COLO668 (cell line): ENCODE results near the gene CDC42BPA.

Source experiments
- DNase-seq: peaks from one replicate; lab custom pipeline; 2025; ENCODE audit not compliant: unreplicated experiment; lab: John Stamatoyannopoulos, UW

CDC42BPA gene

GRCh38 chr1:227071895-227072587 is 246.3 kb downstream of the CDC42BPA start:
- DNase-seq = no peak

DNA sequence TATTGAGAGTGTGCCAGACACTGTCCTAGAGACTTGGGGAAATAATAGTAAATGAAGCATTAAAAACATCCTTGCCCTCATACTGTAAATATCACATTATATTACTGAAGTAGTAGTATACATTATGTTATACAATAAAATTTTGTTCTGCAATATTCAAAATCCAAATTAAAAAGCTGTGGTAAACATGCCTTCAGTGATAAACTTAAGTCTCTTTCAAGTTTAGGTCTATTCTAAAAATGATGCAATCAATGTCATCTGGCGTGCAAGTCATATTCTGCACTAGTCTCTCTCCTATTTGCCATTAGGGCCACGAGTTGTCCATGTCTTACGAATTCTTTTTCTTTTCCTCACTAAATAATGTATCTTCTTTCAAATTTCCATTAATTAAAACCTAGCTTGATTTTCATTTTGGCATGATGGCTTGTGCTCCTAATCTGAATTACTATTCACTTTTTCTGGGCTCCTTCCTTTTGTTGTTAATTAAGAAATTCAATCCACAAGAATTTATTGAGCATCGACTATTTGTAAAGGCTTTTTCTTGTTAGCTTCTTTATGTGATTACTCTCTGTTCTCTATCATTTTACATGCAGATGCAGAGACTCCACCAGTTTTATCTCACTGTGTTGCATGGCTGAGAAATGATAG is 247.5 kb downstream of the CDC42BPA start:
- no peak for DNase-seq

- DNase-seq = no peak
Observed at GRCh38 chr1:227069490-227069889, 248.8 kb downstream of the CDC42BPA start.

DNA sequence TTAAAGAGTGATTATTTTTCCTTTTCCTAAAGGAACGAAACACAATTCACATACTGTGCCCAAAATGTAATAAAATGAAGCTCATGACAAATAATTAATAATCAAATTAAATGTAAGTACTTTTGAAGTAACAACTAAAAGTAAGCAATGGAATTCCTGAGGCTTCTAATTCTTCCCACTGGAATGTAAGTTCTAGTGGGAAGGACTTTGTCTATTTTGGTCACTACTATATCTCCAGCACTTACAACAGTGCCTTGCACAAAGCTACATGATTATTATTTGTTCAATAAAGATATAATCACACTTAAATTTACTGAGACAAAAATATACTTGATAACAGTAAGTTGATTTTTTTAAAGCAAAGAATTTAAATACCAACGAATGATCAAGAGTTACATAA is 249.4 kb downstream of the CDC42BPA start:
- DNase-seq = no peak

GRCh38 chr1:227066999-227067398 is 251.3 kb downstream of the CDC42BPA start:
- DNase-seq = no peak

- no peak for DNase-seq
Observed at GRCh38 chr1:227065311-227065710, 253.0 kb downstream of the CDC42BPA start.

- no peak for DNase-seq
Observed at GRCh38 chr1:227062306-227062705, 256.0 kb downstream of the CDC42BPA start.

GRCh38 chr1:227059076-227059475 is 259.2 kb downstream of the CDC42BPA start:
- DNase-seq = no peak

DNA sequence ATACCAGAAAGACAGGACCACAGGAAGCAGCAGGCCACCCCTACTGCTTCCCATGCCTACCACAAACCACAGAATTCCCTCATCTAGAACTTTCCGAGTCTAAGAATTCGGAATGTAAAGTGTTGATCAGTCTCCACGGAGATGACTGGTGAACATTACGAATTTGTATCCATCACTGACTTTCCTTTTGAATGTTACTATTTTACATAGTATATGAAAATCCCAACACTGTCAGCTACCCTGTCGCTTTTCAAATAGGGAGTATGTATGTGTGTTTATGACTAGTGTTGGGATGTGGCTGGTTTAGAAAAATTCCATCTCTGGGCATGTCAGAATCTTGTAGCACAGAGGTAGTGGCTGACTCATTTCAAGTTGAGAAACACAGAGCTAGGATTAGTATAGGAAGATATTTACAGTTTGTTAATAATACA is 260.0 kb downstream of the CDC42BPA start:
- no peak for DNase-seq

DNA sequence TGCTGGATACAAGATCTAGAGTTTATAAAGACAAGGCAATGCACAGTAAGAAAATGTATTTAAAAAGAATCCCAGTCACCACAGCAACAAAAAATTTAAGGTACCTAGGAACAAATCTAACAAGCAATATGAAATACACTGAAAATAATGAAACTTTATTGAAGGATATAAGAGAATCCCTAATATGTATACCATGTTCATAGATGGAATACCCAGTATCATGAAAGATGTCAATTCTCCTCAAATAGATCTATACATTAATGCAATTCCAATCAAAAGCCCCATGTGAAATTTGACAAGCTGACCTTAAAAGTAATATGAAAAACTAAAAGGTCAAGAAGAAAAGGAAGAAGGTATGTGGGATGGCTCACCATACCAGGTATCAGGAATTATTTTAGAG is 269.0 kb downstream of the CDC42BPA start:
- no peak for DNase-seq

DNA sequence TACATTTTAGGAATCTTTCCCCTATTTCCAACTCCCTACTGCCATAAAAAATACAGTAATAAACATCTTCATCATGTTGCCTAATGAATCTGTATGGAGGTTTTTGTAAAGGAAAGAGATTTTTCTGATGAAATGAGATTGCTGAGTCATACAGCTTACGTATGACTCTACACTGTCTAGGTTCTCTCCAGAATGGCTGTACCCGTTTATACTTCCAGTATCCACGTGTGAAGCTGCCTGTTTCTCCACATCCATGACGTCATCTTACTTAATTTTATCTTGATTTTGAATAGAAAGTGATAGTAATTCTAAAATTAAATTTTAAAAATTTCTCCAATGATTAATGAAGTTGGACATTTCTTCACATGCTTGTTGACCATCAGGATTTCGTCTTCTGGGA is 274.5 kb downstream of the CDC42BPA start:
- no peak for DNase-seq

GRCh38 chr1:227042292-227042691 is 276.0 kb downstream of the CDC42BPA start:
- no peak for DNase-seq

DNA sequence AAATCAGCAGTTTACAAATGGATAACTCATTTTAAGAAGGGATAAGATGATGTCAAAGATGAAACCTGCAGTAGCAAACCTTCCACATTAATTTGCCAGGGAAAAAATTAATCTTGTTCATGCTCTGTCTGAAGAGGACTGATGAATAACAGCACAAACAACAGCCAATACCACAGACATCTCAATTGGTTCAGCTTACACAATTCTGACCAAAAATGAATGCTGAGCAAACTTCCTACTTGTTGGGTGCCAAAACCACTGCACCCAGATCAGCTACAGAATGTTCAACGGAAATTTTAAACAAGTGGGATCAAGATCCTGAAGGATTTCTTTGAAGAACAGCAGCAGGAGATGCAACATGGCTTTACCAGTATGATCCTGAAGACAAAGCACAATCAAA is 279.9 kb downstream of the CDC42BPA start:
- no peak for DNase-seq

DNA sequence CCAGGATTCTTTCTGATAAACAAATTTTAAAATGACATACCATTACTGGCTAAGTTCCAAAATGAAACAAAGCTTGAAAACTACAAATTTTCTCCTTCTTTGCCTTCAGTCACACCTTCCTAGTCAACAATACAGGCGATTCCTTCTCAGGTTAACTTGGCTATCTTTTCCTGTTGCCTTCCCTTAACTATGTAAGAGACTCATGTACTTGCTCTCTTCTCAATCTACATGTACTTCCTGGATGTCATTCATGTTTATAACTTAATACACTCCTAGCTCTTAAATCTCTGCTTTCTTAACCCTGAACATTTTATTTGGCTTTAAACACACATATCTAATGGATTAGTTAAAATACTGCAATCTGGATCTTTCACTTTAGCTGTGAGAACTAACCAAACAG is 281.2 kb downstream of the CDC42BPA start:
- no peak for DNase-seq

DNA sequence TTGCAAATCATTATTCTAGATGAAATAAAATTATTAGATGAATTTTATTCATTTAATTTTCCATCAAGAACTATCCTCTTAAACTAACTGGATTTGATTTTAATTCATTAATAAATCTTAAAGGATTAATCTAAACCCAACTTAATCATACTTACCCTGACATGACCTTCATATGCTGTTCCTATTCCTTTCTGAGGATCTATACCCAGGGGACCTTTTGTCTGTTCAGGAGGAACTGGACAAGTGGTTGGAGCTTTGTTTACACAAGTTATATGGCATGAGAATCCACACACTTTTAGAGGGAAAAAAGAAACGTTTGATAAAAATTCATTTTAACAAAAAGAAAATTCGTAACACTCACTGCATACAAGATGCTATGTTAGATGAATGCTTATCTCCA is 283.0 kb downstream of the CDC42BPA start:
- DNase-seq = no peak

GRCh38 chr1:227033880-227034279 is 284.4 kb downstream of the CDC42BPA start:
- no peak for DNase-seq

DNA sequence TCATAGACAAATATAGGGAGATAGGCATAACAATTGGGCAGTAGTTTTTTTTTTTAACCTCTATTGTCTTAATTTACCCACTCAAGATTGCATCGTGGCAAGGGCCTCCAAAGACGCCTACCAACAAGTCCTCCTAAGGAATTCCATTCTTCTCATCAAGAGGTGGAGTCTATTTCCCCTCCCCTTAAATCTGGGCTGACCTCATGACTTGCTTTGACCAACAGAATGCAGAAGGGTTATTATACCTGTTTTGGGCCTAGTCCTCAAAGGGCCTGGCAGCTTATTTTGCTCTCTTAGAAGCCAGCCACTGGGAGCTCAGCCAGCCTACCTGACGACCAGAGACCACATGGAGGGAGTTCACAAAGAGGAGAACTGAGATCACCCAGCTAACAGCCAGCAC is 285.9 kb downstream of the CDC42BPA start:
- DNase-seq = no peak

DNA sequence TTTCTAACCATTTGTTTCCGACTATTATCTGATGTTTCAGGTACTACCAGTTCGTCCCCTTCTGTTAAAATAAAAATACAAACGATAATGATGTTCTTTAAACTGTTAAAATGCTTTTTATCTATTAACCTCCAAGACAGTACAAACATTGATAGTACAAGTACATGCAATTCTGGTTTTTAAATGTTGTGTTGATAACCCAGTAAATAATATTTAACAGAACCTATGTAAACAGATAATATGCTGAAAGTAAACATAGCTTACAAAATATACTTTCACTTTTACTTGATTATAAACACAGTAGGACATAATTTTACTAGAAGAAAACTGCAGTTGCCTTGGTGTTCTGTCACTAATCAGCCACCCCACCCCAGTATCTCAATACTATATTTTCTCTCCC is 301.3 kb downstream of the CDC42BPA start:
- DNase-seq = no peak

- DNase-seq = no peak
Observed at GRCh38 chr1:227010645-227011044, 307.6 kb downstream of the CDC42BPA start.

DNA sequence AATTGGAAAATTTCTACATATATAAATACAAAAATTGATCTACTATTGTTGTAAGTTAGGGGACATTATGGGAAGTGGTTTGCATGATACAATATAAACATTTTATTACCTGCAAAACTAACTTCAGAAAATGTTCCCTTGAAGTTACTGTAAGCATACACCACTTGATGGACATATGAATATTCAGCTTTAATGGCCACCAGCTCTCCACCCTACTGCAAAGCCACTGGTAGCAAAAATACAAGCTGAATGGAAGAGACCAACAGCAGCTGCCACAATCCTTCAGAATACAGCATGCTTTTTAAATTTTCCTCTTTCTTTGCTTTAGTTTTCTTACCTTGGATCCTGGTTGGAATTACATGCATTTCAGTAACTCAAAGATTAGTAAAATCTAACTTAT is 308.4 kb downstream of the CDC42BPA start:
- DNase-seq = no peak

DNA sequence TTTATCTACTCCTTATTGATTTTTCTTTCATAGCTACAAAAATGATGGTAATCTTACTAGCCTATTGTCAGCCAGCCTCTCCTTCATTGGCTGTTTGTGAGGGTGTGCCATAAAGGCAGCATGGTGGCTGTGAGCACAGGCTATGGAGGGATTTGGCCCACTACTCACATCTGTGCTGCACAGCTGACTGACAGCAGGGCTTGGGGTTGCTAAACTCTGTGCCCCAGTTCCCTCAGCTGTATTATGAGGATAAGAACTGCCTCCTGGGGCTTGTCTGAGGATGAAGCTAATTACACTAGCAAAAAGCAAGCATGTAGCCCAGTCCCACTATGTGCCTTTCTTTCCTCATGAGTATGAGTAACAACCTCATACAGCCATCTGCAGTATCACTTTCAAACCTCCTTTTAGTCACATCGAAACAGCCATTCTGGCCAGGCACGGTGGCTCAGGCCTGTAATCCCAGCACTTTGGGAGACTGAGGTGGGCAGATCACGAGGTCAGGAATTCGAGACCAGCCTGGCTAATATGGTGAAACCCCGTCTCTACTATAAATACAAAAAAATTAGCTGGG is 312.0 kb downstream of the CDC42BPA start:
- DNase-seq = no peak

DNA sequence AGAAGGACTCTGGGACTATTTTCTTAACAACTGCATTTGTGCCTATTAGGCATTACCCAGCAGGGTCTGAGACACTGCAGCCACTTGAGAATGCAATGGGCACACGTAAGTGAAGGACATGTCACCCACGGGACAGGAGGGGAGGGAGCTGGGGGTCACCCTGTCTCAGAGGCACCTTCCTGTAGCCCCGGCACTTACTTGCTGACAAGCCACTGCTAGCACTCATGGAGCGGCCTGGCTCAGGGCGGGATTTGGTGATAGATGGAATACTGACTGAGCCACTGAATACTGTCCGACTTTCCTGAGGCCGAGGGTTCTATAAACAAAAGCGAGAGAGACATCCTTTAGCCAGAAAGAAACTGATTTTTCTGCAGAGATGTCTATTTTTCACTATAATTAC is 313.5 kb downstream of the CDC42BPA start:
- no peak for DNase-seq

- no peak for DNase-seq
Observed at GRCh38 chr1:227003165-227003564, 315.1 kb downstream of the CDC42BPA start.
